Right ventricle myocardium superior (tissue), 1 donor: ENCODE results near the gene ATP8B3. TPM values are rescaled to one million over a fixed set of nuclear protein-coding genes. Genes with fewer than 3 reads are reported as not detected.
"Not testable (repeated sequence)": the region's sequence is repeated elsewhere in the genome, so short reads cannot be mapped to it uniquely, and the experiment has no call there.

Experiments used
- ATAC-seq: fragments of 200-7000 bp; cut with Tn5 transposase; one replicate; pipeline ENCODE4 v1.9.1; 2020; ENCODE audit warnings: mild to moderate bottlenecking; ENCODE audit not compliant: poor library complexity
- DNase-seq: peaks from one replicate; pipeline ENCODE4 v3.0.0-alpha.2; 2020
- intact Hi-C: fragments of 100-400 bp; cut with DNase I; formaldehyde crosslinking; loops from one replicate; pipeline ENCODE4 v1.11.2; 2022
- total RNA-seq: library from RNA; stranded (reverse); fragmentation: NEBNext Ultra II Directional; extraction: Animal tissue kit (Norgen Biotek cat#: 25700); gene quantifications from one replicate; pipeline ENCODE4 v1.2.1, GENCODE V29; 2021
- donor health status: DM: no; HTN: yes; CAD: no; lungs with severe emphysema.

The ATP8B3 gene
- total RNA-seq, 1 donor from 2014 or later, result 0.46 TPM

- intact Hi-C loops, result no loop called here
- ATAC-seq (no peak), DNase-seq (no peak)
Measured at GRCh38 chr19:1765232-1765903, 46.7 kb downstream of the ATP8B3 start.

- ATAC-seq (no peak), DNase-seq (no peak)
- intact Hi-C loops, result no loop called here
Measured at GRCh38 chr19:1764729-1765128, 47.3 kb downstream of the ATP8B3 start.

GRCh38 chr19:1763648-1764639 lies 48.1 kb downstream of the ATP8B3 start:
- DNase-seq (no peak), ATAC-seq (no peak)
- intact Hi-C loops, result no loop called here

GRCh38 chr19:1762243-1763117 lies 49.6 kb downstream of the ATP8B3 start:
- ATAC-seq (no peak), DNase-seq (no peak)
- intact Hi-C loops, result no loop called here

GRCh38 chr19:1761528-1762242 lies 50.4 kb downstream of the ATP8B3 start:
- DNase-seq (no peak), ATAC-seq (no peak)
- intact Hi-C loops, result no loop called here

- intact Hi-C loops, ATAC-seq, DNase-seq: not testable (repeated sequence)
Measured at GRCh38 chr19:1760786-1761527, 51.1 kb downstream of the ATP8B3 start.

- DNase-seq, result no peak
- ATAC-seq, result no peak
- intact Hi-C loops, result no loop called here
Measured at GRCh38 chr19:1760020-1760419, 52.1 kb downstream of the ATP8B3 start.

GRCh38 chr19:1758959-1759903 lies 52.8 kb downstream of the ATP8B3 start:
- intact Hi-C loops, result no loop called here
- DNase-seq (no peak), ATAC-seq (no peak)

GRCh38 chr19:1758231-1758577 lies 53.9 kb downstream of the ATP8B3 start:
- ATAC-seq, result no peak

GRCh38 chr19:1757468-1758230 lies 54.4 kb downstream of the ATP8B3 start:
- no peak for DNase-seq
- intact Hi-C loops, result no loop called here
- no peak for ATAC-seq

More at GRCh38 chr19:1758231-1758577, 53.9 kb downstream of the ATP8B3 start:
- no peak for DNase-seq
- intact Hi-C loops, result no loop called here

- intact Hi-C loops, result no loop called here
- DNase-seq, result no peak
- ATAC-seq, result no peak
Measured at GRCh38 chr19:1756705-1757465, 55.2 kb downstream of the ATP8B3 start.

GRCh38 chr19:1756264-1756663 lies 55.8 kb downstream of the ATP8B3 start:
- no peak for ATAC-seq
- intact Hi-C loops, result no loop called here
- DNase-seq, result no peak

GRCh38 chr19:1755467-1756171 lies 56.5 kb downstream of the ATP8B3 start:
- intact Hi-C loops, result no loop called here
- ATAC-seq (no peak), DNase-seq (no peak)

- no peak for DNase-seq
- intact Hi-C loops, result no loop called here
- ATAC-seq, result no peak
Measured at GRCh38 chr19:1754636-1755466, 57.2 kb downstream of the ATP8B3 start.
